H1 (cell line): ENCODE measurements around the gene ZNF528. TPM values are rescaled to one million over a fixed set of nuclear protein-coding genes. Genes with fewer than 3 reads are reported as not detected.

ENCODE experiments used
- CTCF ChIA-PET: fragments of 300-600 bp; sonication (Branson Sonifier 250); formaldehyde crosslinking; loops from one replicate; lab custom pipeline; 2021; ENCODE audit not compliant: partially characterized antibody; lab: Charles Lee
- POLR2A ChIA-PET: fragments of 300-600 bp; sonication (Branson Sonifier 250); formaldehyde crosslinking; loops from one replicate; lab custom pipeline; 2021; ENCODE audit warnings: inconsistent platforms; ENCODE audit not compliant: partially characterized antibody; lab: Charles Lee
- DNase-seq, 2 experiments: peaks; one replicate each; pipeline versions ENCODE4 v3.0.0 to v3.0.0-alpha.2; 2010 to 2022; ENCODE audit warnings: low spot score in 2 of 2, low read depth in 1 of 2, mixed read lengths in 1 of 2
- FAIRE-seq: peaks from 2 replicates; lab custom pipeline; 2011; peaks lifted over from hg19 to GRCh38; lab: Jason Lieb, UNC
- H2AFZ ChIP-seq: 2 replicates; pipeline ENCODE4 v1.8.1; 2012; ENCODE audit warnings: low read length, inconsistent platforms
- H2AK5ac ChIP-seq: 2 replicates; pipeline ENCODE4 v1.6.1; 2013; ENCODE audit warnings: low read depth, low read length
- H2BK120ac ChIP-seq: replicated peaks from 2 replicates; pipeline ENCODE3; 2013; ENCODE audit warnings: low read depth, low read length, inconsistent platforms
- H2BK12ac ChIP-seq: 2 replicates; pipeline ENCODE4 v1.6.1; 2013; ENCODE audit warnings: low read depth, low read length
- H2BK15ac ChIP-seq: 2 replicates; pipeline ENCODE4 v1.6.1; 2013; ENCODE audit warnings: low read length
- H2BK20ac ChIP-seq: 2 replicates; pipeline ENCODE4 v1.6.1; 2013; ENCODE audit warnings: low read length
- H2BK5ac ChIP-seq: 2 replicates; pipeline ENCODE4 v1.6.1; 2013; ENCODE audit warnings: low read depth, low read length
- H3K14ac ChIP-seq: 2 replicates; pipeline ENCODE4 v1.6.1; 2013; ENCODE audit warnings: inconsistent platforms; ENCODE audit not compliant: insufficient read length
- H3K18ac ChIP-seq: 2 replicates; pipeline ENCODE4 v1.6.1; 2013; ENCODE audit warnings: low read length; ENCODE audit errors: extremely low read depth
- H3K23ac ChIP-seq: 2 replicates; pipeline ENCODE4 v1.6.1; 2013; ENCODE audit warnings: inconsistent platforms; ENCODE audit not compliant: insufficient read length
- H3K23me2 ChIP-seq: 2 replicates; pipeline ENCODE4 v1.6.1; 2013; ENCODE audit warnings: low read depth, low read length
- H3K27ac ChIP-seq: 2 replicates; pipeline ENCODE4 v1.6.1; 2011; ENCODE audit warnings: low read depth, low read length, inconsistent platforms
- H3K27me3 ChIP-seq, 4 experiments: replicated peaks in 1 of 4; 1 replicate in 1 of 4; 2 replicates in 3 of 4; pipeline versions ENCODE4 v1.6.1 to v1.8.1; 2011 to 2013; ENCODE audit warnings: low read length in 3 of 4, mild to moderate bottlenecking in 3 of 4, inconsistent platforms in 2 of 4, mixed read lengths in 2 of 4, moderate library complexity in 1 of 4; ENCODE audit not compliant: control insufficient read depth in 3 of 4, insufficient read depth in 3 of 4; ENCODE audit errors: extremely low read depth in 1 of 4
- H3K36me3 ChIP-seq, 4 experiments: 2 replicates each; pipeline versions ENCODE4 v1.6.1 to v1.8.1; 2011 to 2013; ENCODE audit warnings: mild to moderate bottlenecking in 4 of 4, low read length in 3 of 4, moderate library complexity in 2 of 4, control low read depth in 1 of 4, inconsistent platforms in 1 of 4; ENCODE audit not compliant: insufficient read depth in 4 of 4, control insufficient read depth in 2 of 4
- H3K4ac ChIP-seq: replicated peaks from 2 replicates; pipeline ENCODE3; 2013; ENCODE audit warnings: low read length, low read depth, mixed read lengths, inconsistent platforms; ENCODE audit not compliant: insufficient read length
- H3K4me1 ChIP-seq, 4 experiments: replicated peaks in 1 of 4; 1 replicate in 1 of 4; 2 replicates in 3 of 4; pipeline versions ENCODE4 v1.6.1 to v1.8.1; 2011 to 2013; ENCODE audit warnings: low read length in 3 of 4, inconsistent platforms in 2 of 4, mixed read lengths in 1 of 4; ENCODE audit not compliant: insufficient read depth in 4 of 4, control insufficient read depth in 3 of 4
- H3K4me2 ChIP-seq, 2 experiments: 2 replicates each; pipeline versions ENCODE4 v1.6.1 to v1.8.1; 2011 to 2013; ENCODE audit warnings: low read depth in 2 of 2, low read length in 2 of 2, control low read depth in 1 of 2, inconsistent platforms in 1 of 2, mild to moderate bottlenecking in 1 of 2; ENCODE audit not compliant: insufficient read depth in 1 of 2
- H3K4me3 ChIP-seq, 4 experiments: fragments of 200-600, 300-600 bp in 1 of 4; sonication (generic), shearing (Covaris generic), sonication (Bioruptor Twin) in 1 of 4; 2 replicates each; pipeline versions ENCODE4 v1.5.1 to v1.8.1; 2011 to 2016; ENCODE audit warnings: low read length in 4 of 4, low read depth in 3 of 4, control low read depth in 2 of 4, inconsistent platforms in 2 of 4, mild to moderate bottlenecking in 2 of 4, mixed read lengths in 1 of 4, moderate library complexity in 1 of 4; ENCODE audit not compliant: insufficient read depth in 2 of 4; ENCODE audit errors: extremely low read depth in 1 of 4
- H3K56ac ChIP-seq: replicated peaks from 2 replicates; pipeline ENCODE3; 2013; ENCODE audit warnings: low read depth, mild to moderate bottlenecking, mixed read lengths, low read length, inconsistent platforms; ENCODE audit not compliant: insufficient read length
- H3K79me1 ChIP-seq: 2 replicates; pipeline ENCODE4 v1.6.1; 2013; ENCODE audit warnings: low read depth, low read length, control low read depth
- H3K79me2 ChIP-seq, 2 experiments: 2 replicates each; pipeline versions ENCODE4 v1.6.1 to v1.8.1; 2012 to 2013; ENCODE audit warnings: low read length in 2 of 2, mild to moderate bottlenecking in 2 of 2, inconsistent platforms in 1 of 2; ENCODE audit not compliant: insufficient read depth in 2 of 2, control insufficient read depth in 1 of 2
- H3K9ac ChIP-seq, 4 experiments: replicated peaks in 1 of 4; 1 replicate in 1 of 4; 2 replicates in 3 of 4; pipeline versions ENCODE4 v1.6.1 to v1.8.1; 2011 to 2013; ENCODE audit warnings: low read depth in 3 of 4, low read length in 3 of 4, control low read depth in 2 of 4, mild to moderate bottlenecking in 2 of 4, moderate library complexity in 2 of 4, inconsistent platforms in 1 of 4; ENCODE audit errors: extremely low read depth in 1 of 4
- H3K9me3 ChIP-seq, 2 experiments: 2 replicates each; pipeline versions ENCODE4 v1.6.1 to v1.8.1; 2012 to 2013; ENCODE audit warnings: mild to moderate bottlenecking in 2 of 2, moderate library complexity in 2 of 2, control low read depth in 1 of 2, inconsistent platforms in 1 of 2, low read depth in 1 of 2, low read length in 1 of 2, mixed read lengths in 1 of 2; ENCODE audit not compliant: insufficient read depth in 2 of 2
- H4K20me1 ChIP-seq, 2 experiments: replicated peaks in 1 of 2; 2 replicates each; pipeline versions ENCODE3 to v1.8.1; 2011 to 2013; ENCODE audit warnings: inconsistent platforms in 2 of 2, low read length in 2 of 2, mild to moderate bottlenecking in 1 of 2; ENCODE audit not compliant: insufficient read depth in 2 of 2, control insufficient read depth in 1 of 2
- H4K5ac ChIP-seq: 2 replicates; pipeline ENCODE4 v1.6.1; 2013; ENCODE audit warnings: low read length, low read depth, mixed read lengths, inconsistent platforms; ENCODE audit not compliant: insufficient read length
- H4K8ac ChIP-seq: 2 replicates; pipeline ENCODE4 v1.8.0; 2013; ENCODE audit warnings: mild to moderate bottlenecking, moderate library complexity, low read length, inconsistent platforms; ENCODE audit not compliant: insufficient read depth; ENCODE audit errors: extremely low read depth
- H4K91ac ChIP-seq: replicated peaks from 2 replicates; pipeline ENCODE3; 2013; ENCODE audit warnings: low read length, mixed read lengths, inconsistent platforms; ENCODE audit not compliant: insufficient read length
- BACH1 ChIP-seq: IDR thresholded peaks from 2 replicates; pipeline ENCODE4 v1.6.1; 2012; ENCODE audit warnings: low read length, improper control_type of control experiment
- CEBPB ChIP-seq: IDR thresholded peaks from 2 replicates; pipeline ENCODE4 v1.6.1; 2012; ENCODE audit warnings: low read depth, low read length
- CHD1 ChIP-seq: IDR thresholded peaks from 2 replicates; pipeline ENCODE4 v1.6.1; 2012; ENCODE audit warnings: low read depth, low read length, improper control_type of control experiment
- CTCF ChIP-seq, 3 experiments: IDR thresholded peaks; 1 replicate in 2 of 3; 2 replicates in 1 of 3; pipeline versions ENCODE4 v1.5.1 to v1.6.1; 2011; ENCODE audit warnings: low read length in 3 of 3, mild to moderate bottlenecking in 3 of 3, inconsistent platforms in 2 of 3, low read depth in 1 of 3, moderate library complexity in 1 of 3; ENCODE audit not compliant: insufficient read depth in 1 of 3; ENCODE audit errors: control extremely low read depth in 1 of 3
- EGR1 ChIP-seq: IDR thresholded peaks from 2 replicates; pipeline ENCODE4 v1.6.1; 2011; ENCODE audit warnings: low read depth, low read length, borderline replicate concordance
- EP300 ChIP-seq, 2 experiments: IDR thresholded peaks; 1 replicate in 1 of 2; 2 replicates in 1 of 2; pipeline ENCODE4 v1.6.1; 2011 to 2012; ENCODE audit warnings: low read depth in 2 of 2, low read length in 2 of 2, mild to moderate bottlenecking in 2 of 2, borderline replicate concordance in 1 of 2, inconsistent platforms in 1 of 2, moderate library complexity in 1 of 2
- HDAC2 ChIP-seq, 2 experiments: fragments of 300-600 bp in 1 of 2; sonication (generic) in 1 of 2; IDR thresholded peaks; 2 replicates each; pipeline ENCODE4 v1.6.1; 2011 to 2012; ENCODE audit warnings: low read depth in 2 of 2, low read length in 2 of 2, mild to moderate bottlenecking in 2 of 2, moderate library complexity in 2 of 2, borderline replicate concordance in 1 of 2, inconsistent platforms in 1 of 2
- KDM4A ChIP-seq: IDR thresholded peaks from one replicate; pipeline ENCODE4 v1.7.1; 2012; ENCODE audit warnings: low read depth, mild to moderate bottlenecking, moderate library complexity, low read length, inconsistent platforms; ENCODE audit not compliant: severe bottlenecking
- RXRA ChIP-seq: IDR thresholded peaks from 2 replicates; pipeline ENCODE4 v1.6.1; 2011; ENCODE audit warnings: low read depth, mild to moderate bottlenecking, low read length, moderate library complexity; ENCODE audit not compliant: insufficient read depth
- SP1 ChIP-seq: IDR thresholded peaks from 2 replicates; pipeline ENCODE4 v1.6.1; 2011; ENCODE audit warnings: low read depth, low read length
- TBP ChIP-seq: IDR thresholded peaks from 2 replicates; pipeline ENCODE4 v1.6.1; 2011; ENCODE audit warnings: low read depth, low read length, improper control_type of control experiment
- TEAD4 ChIP-seq: IDR thresholded peaks from 2 replicates; pipeline ENCODE4 v1.6.1; 2012; ENCODE audit warnings: low read depth, low read length, inconsistent platforms, mixed read lengths
- WGBS, 2 experiments: shearing (Covaris generic) in 1 of 2; methylation state at CpG; one replicate each; pipeline versions ENCODE4 v1.1.6 to v1.1.7; 2013 to 2015; ENCODE audit warnings: low lambda C conversion rate in 2 of 2, mixed read lengths in 2 of 2, inconsistent platforms in 1 of 2, low coverage in 1 of 2, missing lambda C conversion rate in 1 of 2; ENCODE audit not compliant: insufficient replicate concordance in 2 of 2, insufficient coverage in 1 of 2, insufficient read length in 1 of 2; ENCODE audit errors: extremely low coverage in 1 of 2, missing lambda C conversion rate in 1 of 2; 5-methylcytosine and 5-hydroxymethylcytosine counted together
- polyA plus RNA-seq, 7 experiments: library from polyadenylated mRNA; depleted of rRNA in 3 of 7; stranded (reverse) in 5 of 7; unstranded in 2 of 7; fragments of >200 nt in 5 of 7; fragments of 200-250 nt in 2 of 7; gene quantifications; 1 replicate in 5 of 7; 2 replicates in 1 of 7; 4 replicates in 1 of 7; pipeline versions ENCODE4 v1.2.1 to v1.2.3, GENCODE V29; 2011 to 2013; ENCODE audit warnings: missing spikeins in 2 of 7, mixed read lengths in 2 of 7
- total RNA-seq: library from RNA; stranded (reverse); fragmentation: NEBNext Ultra II Directional; extraction: Animal tissue kit (Norgen Biotek cat#: 25700); gene quantifications from 2 replicates; pipeline ENCODE4 v1.2.1, GENCODE V29; 2021

Gene ZNF528
- total and polyA plus RNA-seq, 2 of the 8 experiments (the other 6 are each of a cell fraction or from before 2014, with no cell fraction given) = 0.58 to 4.2 TPM

GRCh38 chr19:52410276-52410675 lies 12.6 kb downstream of the ZNF528 start:
- FAIRE-seq (no peak), DNase-seq (no peak)
- H3K79me2 ChIP-seq = no peaks in the 10 kb centered on the region
- no peak overlapping the region for H2BK5ac ChIP-seq
- POLR2A ChIA-PET = no interaction called here
- no peak overlapping the region for H3K18ac ChIP-seq
- no peak overlapping the region for H3K23ac ChIP-seq
- no peak overlapping the region for H3K4ac ChIP-seq
- no peak overlapping the region for H2BK20ac ChIP-seq
- peaks cover 30 to 47% of the 10 kb centered on the region in 2 experiments for H3K9me3 ChIP-seq
- H2AK5ac ChIP-seq = no peak overlapping the region
- H3K56ac ChIP-seq = no peak overlapping the region
- H3K23me2 ChIP-seq = no peaks in the 10 kb centered on the region
- H4K20me1 ChIP-seq = no peaks in the 10 kb centered on the region
- H3K36me3 ChIP-seq = peaks cover 0 to 45% (median 0%) of the 10 kb centered on the region in 4 experiments; a peak in 5 of 8 replicates
- H3K9ac ChIP-seq = no peak overlapping the region
- no peak overlapping the region for H3K27ac ChIP-seq
- no peak overlapping the region for H3K4me3 ChIP-seq
- no peak overlapping the region; the same call in 1 of the 2 replicates for H4K8ac ChIP-seq
- CTCF ChIA-PET = no interaction called here
- no peaks in the 10 kb centered on the region for H3K4me1 ChIP-seq
- no peak overlapping the region for H3K4me2 ChIP-seq
- no peak overlapping the region for H4K91ac ChIP-seq
- H3K14ac ChIP-seq = no peak overlapping the region
- no peak overlapping the region for H2AFZ ChIP-seq
- WGBS, 2 experiments = 93% methylated on average over 6 of the region's 6 CpGs; no CpG with 5 or more reads in 1 of the 2 experiments
- no peaks in the 10 kb centered on the region for H3K27me3 ChIP-seq
- no peak overlapping the region for H2BK12ac ChIP-seq
- no peaks in the 10 kb centered on the region for H3K79me1 ChIP-seq
- no peak overlapping the region for H2BK120ac ChIP-seq
- no peak overlapping the region for H4K5ac ChIP-seq
- H2BK15ac ChIP-seq = no peak overlapping the region
- TF ChIP-seq TBP (no peak), BACH1 (no peak), RXRA (no peak), SP1 (no peak), CEBPB (no peak), TEAD4 (no peak), CTCF (IDR thresholded peaks at IDR 0.05; ENCODE audit: control extremely low read depth in 1 of 3, insufficient read depth in 1 of 3, low read depth in 1 of 3, low read length in 3 of 3) (no peak), EP300 (IDR thresholded peaks at IDR 0.05; ENCODE audit: borderline replicate concordance in 1 of 2, low read depth in 2 of 2, low read length in 2 of 2) (no peak), HDAC2 (IDR thresholded peaks at IDR 0.05; ENCODE audit: borderline replicate concordance in 1 of 2, low read depth in 2 of 2, low read length in 2 of 2) (no peak), EGR1 (no peak), CHD1 (no peak), KDM4A (no peak)
